Lung (tissue), 12 donors: ENCODE data around the gene ZNF267. TPM values are rescaled to one million over a fixed set of nuclear protein-coding genes. Genes with fewer than 3 reads are reported as not detected.

Experiments
- ATAC-seq: fragments of 200-7000 bp; cut with Tn5 transposase; one replicate; pipeline ENCODE4 v1.9.1; 2020; ENCODE audit warnings: moderate number of reproducible peaks; ENCODE audit not compliant: insufficient read depth, low FRiP score
- DNase-seq, 3 donors: peaks; one replicate each; pipeline ENCODE4 v3.0.0-alpha.2; 2013 to 2017
- H3K27ac ChIP-seq, 2 donors: one replicate each; pipeline ENCODE4 v1.5.1; 2013; ENCODE audit warnings: mild to moderate bottlenecking in 2 of 2, moderate library complexity in 2 of 2, control low read depth in 1 of 2, inconsistent platforms in 1 of 2, low read depth in 1 of 2, low read length in 1 of 2
- H3K27me3 ChIP-seq, 3 donors: one replicate each; pipeline ENCODE4 v1.5.1; 2013; ENCODE audit warnings: low read length in 2 of 3; ENCODE audit not compliant: control insufficient read depth in 3 of 3, insufficient read depth in 3 of 3
- H3K36me3 ChIP-seq, 4 donors: one replicate each; pipeline ENCODE4 v1.5.1; 2013; ENCODE audit warnings: low read length in 4 of 4, mild to moderate bottlenecking in 1 of 4, moderate library complexity in 1 of 4; ENCODE audit not compliant: control insufficient read depth in 4 of 4, insufficient read depth in 4 of 4
- H3K4me1 ChIP-seq, 5 donors: one replicate each; pipeline ENCODE4 v1.5.1; 2013; ENCODE audit warnings: low read length in 5 of 5, mild to moderate bottlenecking in 2 of 5, moderate library complexity in 1 of 5; ENCODE audit not compliant: control insufficient read depth in 5 of 5, insufficient read depth in 5 of 5
- H3K4me3 ChIP-seq: one replicate; pipeline ENCODE4 v1.5.1; 2013; ENCODE audit warnings: mild to moderate bottlenecking, control low read depth, moderate library complexity
- H3K9ac ChIP-seq, 2 donors: one replicate each; pipeline ENCODE4 v1.5.1; 2013; ENCODE audit warnings: low read length in 2 of 2, control low read depth in 1 of 2; ENCODE audit not compliant: insufficient read depth in 1 of 2
- H3K9me3 ChIP-seq, 4 donors: one replicate each; pipeline ENCODE4 v1.5.1; 2013; ENCODE audit warnings: low read length in 3 of 4, mild to moderate bottlenecking in 1 of 4, moderate library complexity in 1 of 4; ENCODE audit not compliant: control insufficient read depth in 4 of 4, insufficient read depth in 3 of 4
- WGBS, 2 donors: extraction: QIAGEN DNeasy Blood & Tissue Kit; methylation state at CpG; one replicate each; pipeline ENCODE4 v1.1.7; 2013; 5-methylcytosine and 5-hydroxymethylcytosine counted together
- polyA plus RNA-seq, 2 donors: library from polyadenylated mRNA; stranded (reverse); fragments of 200-250 nt; gene quantifications; one replicate each; pipeline ENCODE4 v1.2.1, GENCODE V29; 2013
- total RNA-seq, 2 donors: library from RNA; depleted of rRNA in 1 of 2; stranded (reverse); fragments of >200 nt in 1 of 2; gene quantifications; one replicate each; pipeline ENCODE4 v1.2.1, GENCODE V29; 2014 to 2021
- TF ChIP-seq, protein P1 (sequence below): IDR thresholded peaks from 2 replicates; pipeline ENCODE4 v1.5.1; 2012; ENCODE audit warnings: mild to moderate bottlenecking; ENCODE audit errors: control extremely low read depth, extremely low read depth
- donor health status: control.
- donor health status: control.
- donor health status: Bipolar disorder and iron deficiency.
- donor health status: healthy.
- donor health status: DM: yes; HTN: yes; CAD: no.

ZNF267 gene
- total and polyA plus RNA-seq, 4 donors: 5.6 to 20.6 (median 20.5) TPM

DNA sequence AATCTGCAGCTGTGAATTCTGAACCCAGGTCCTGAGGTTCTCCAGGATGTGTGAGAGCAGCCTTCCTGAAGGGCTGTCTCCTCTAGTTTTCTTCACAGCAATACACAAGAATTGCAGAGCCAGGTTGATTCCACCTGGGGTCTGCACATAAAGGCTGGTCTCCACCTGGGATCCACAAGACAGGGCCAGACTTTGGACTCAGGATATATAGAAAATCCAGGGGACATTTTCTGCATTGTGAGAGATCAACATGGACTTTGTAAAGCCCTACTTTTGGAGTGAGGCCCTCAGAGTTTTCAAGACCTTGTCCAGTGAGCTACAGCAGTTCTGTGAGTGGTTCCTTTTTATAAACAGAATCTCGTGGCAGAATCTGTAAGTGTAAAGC is 6.3 kb downstream of the ZNF267 start:
- Histone ChIP-seq H3K36me3 (peaks cover 0 to 6% (median 3%) of the 10 kb centered on the region in 4 donors), H3K27me3 (no peaks in the 10 kb centered on the region), H3K9ac (no peak overlapping the region), H3K27ac (peak overlapping the region; percentile 13 to 79), H3K4me3 (no peak overlapping the region), H3K4me1 (peaks cover 0 to 19% (median 7%) of the 10 kb centered on the region in 5 donors), H3K9me3 (no peaks in the 10 kb centered on the region)
- DNase-seq (no peak), ATAC-seq (no peak)
- WGBS, 2 donors: 9 to 30% methylated on average over 1 of the region's 1 CpG
- TF ChIP-seq, protein P1, sequence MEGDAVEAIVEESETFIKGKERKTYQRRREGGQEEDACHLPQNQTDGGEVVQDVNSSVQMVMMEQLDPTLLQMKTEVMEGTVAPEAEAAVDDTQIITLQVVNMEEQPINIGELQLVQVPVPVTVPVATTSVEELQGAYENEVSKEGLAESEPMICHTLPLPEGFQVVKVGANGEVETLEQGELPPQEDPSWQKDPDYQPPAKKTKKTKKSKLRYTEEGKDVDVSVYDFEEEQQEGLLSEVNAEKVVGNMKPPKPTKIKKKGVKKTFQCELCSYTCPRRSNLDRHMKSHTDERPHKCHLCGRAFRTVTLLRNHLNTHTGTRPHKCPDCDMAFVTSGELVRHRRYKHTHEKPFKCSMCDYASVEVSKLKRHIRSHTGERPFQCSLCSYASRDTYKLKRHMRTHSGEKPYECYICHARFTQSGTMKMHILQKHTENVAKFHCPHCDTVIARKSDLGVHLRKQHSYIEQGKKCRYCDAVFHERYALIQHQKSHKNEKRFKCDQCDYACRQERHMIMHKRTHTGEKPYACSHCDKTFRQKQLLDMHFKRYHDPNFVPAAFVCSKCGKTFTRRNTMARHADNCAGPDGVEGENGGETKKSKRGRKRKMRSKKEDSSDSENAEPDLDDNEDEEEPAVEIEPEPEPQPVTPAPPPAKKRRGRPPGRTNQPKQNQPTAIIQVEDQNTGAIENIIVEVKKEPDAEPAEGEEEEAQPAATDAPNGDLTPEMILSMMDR: no peak

GRCh38 chr16:31880322-31880979 is 6.8 kb downstream of the ZNF267 start:
- Histone ChIP-seq H3K27ac (peak overlapping the region; percentile 13 to 79), H3K36me3 (peaks cover 3 to 11% (median 8%) of the 10 kb centered on the region in 4 donors), H3K4me1 (peaks cover 0 to 19% (median 4%) of the 10 kb centered on the region in 5 donors), H3K9me3 (no peaks in the 10 kb centered on the region), H3K4me3 (no peak overlapping the region), H3K9ac (no peak overlapping the region), H3K27me3 (no peaks in the 10 kb centered on the region)
- peak; percentile 47 for ATAC-seq
- peak in 1 of 3 donors; percentile 10 for DNase-seq
- TF ChIP-seq, protein P1: no peak
- 29 to 43% methylated on average over 3 of the region's 3 CpGs for WGBS, 2 donors

- no peak for ATAC-seq
- TF ChIP-seq, protein P1: no peak
- no peaks in the 10 kb centered on the region for H3K27me3 ChIP-seq
- peaks cover 0 to 2% (median 0%) of the 10 kb centered on the region in 5 donors for H3K4me1 ChIP-seq
- H3K36me3 ChIP-seq: peaks cover 10 to 27% (median 19%) of the 10 kb centered on the region in 4 donors
- peak overlapping the region in 1 of 2 donors; percentile 23 for H3K27ac ChIP-seq
- peaks cover 0 to 4% (median 1%) of the 10 kb centered on the region in 4 donors for H3K9me3 ChIP-seq
- H3K9ac ChIP-seq: no peak overlapping the region
- H3K4me3 ChIP-seq: no peak overlapping the region
- 96 to 100% methylated on average over 4 of the region's 4 CpGs for WGBS, 2 donors
- DNase-seq: no peak
Observed at GRCh38 chr16:31886227-31886626, 12.6 kb downstream of the ZNF267 start.
